ENCODE data around the gene DNAJC5G.

DNA sequence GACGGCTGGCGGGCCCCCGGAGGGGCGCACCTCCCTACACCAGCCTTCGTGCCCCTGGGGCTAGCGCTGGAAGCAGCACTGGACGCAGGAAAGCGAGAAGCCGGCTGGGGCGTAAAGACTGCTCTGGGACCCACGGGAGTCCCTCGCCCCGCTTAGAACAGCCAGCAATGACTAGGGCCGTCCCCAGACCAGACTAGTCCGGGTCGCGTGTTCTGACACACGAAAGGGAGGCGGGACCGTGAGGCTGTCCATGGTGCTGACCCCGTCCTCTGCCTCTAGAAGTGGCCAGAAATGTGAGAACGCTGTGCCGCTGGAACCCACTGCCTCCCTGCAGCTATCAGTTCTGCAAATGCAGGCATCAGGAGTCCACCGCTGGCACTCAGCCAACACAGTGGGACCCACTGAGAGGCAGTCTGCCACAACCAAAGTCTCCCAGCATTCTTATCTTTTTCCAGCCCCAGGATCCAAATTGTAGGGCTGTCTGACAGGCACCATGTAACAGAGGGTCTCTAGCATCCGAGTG, 33.2 kb downstream of the DNAJC5G start, which contains the start of gene UCN:
- TF ChIP-seq POLR2AphosphoS2 (IDR thresholded peaks at IDR 0.05; ENCODE audit: low read depth, low read length) (no peak), POLR2AphosphoS5 (IDR thresholded peaks at IDR 0.05; ENCODE audit: low read depth, low read length) (no peak), SSRP1 (CRISPR knock-in tag; IDR thresholded peaks at IDR 0.05) (no peak), EZH2 (conservative IDR thresholded peaks at IDR 0.05; ENCODE audit: low read depth, low read length) (no peak), CTCF (CRISPR knock-in tag; IDR thresholded peaks at IDR 0.05) (no peak), PREB (CRISPR knock-in tag; IDR thresholded peaks at IDR 0.05) (no peak), SETDB1 (CRISPR knock-in tag; IDR thresholded peaks at IDR 0.05; ENCODE audit: borderline replicate concordance) (no peak), MAZ (IDR thresholded peaks at IDR 0.05; ENCODE audit: borderline replicate concordance, low read depth, low read length) (no peak), MAZ (CRISPR knock-in tag; IDR thresholded peaks at IDR 0.05; ENCODE audit: low read depth) (no peak), ZNF234 (CRISPR knock-in tag; conservative IDR thresholded peaks at IDR 0.05) (no peak), ZNF101 (CRISPR knock-in tag; IDR thresholded peaks at IDR 0.05; ENCODE audit: borderline replicate concordance, low read depth) (no peak), POLR2A (IDR thresholded peaks at IDR 0.05; ENCODE audit: insufficient read depth in 1 of 2, low read depth in 2 of 2, low read length in 2 of 2) (no peak)
